ENCODE results near the gene DGUOK.

The DGUOK gene

GRCh38 chr2:73983322-73984202 is 56.9 kb downstream of the DGUOK start:
- DNase-seq: peak; percentile 64

GRCh38 chr2:73984203-73984921 is 57.7 kb downstream of the DGUOK start, which contains the start of gene TET3:
Gene TET3 (plus strand): TSS chr2:73984910. CDS start chr2:73986404, 1,494 bp downstream.
- DNase-seq: no peak

- no peak for DNase-seq
Measured at GRCh38 chr2:73984922-73985307, 58.2 kb downstream of the DGUOK start.

GRCh38 chr2:73985308-73986084 is 58.8 kb downstream of the DGUOK start:
- no peak for DNase-seq

GRCh38 chr2:73986085-73986681 is 59.5 kb downstream of the DGUOK start:
- no peak for DNase-seq

GRCh38 chr2:73987109-73987947 is 60.6 kb downstream of the DGUOK start:
- DNase-seq: no peak

GRCh38 chr2:73987948-73988700 is 61.4 kb downstream of the DGUOK start:
- no peak for DNase-seq

GRCh38 chr2:73989972-73990371 is 63.3 kb downstream of the DGUOK start:
- no peak for DNase-seq

GRCh38 chr2:73990531-73990930 is 63.9 kb downstream of the DGUOK start:
- DNase-seq: no peak

- no peak for DNase-seq
Measured at GRCh38 chr2:73992036-73992435, 65.4 kb downstream of the DGUOK start.

GRCh38 chr2:73993376-73993775 is 66.7 kb downstream of the DGUOK start:
- no peak for DNase-seq

GRCh38 chr2:73993778-73994177 is 67.1 kb downstream of the DGUOK start:
- DNase-seq: no peak

GRCh38 chr2:73994178-73994831 is 67.6 kb downstream of the DGUOK start:
- DNase-seq: no peak

- DNase-seq: no peak
Measured at GRCh38 chr2:73995810-73996209, 69.1 kb downstream of the DGUOK start.

- DNase-seq: no peak
Measured at GRCh38 chr2:73997813-73998212, 71.1 kb downstream of the DGUOK start.

- DNase-seq: no peak
Measured at GRCh38 chr2:73998451-73998850, 71.8 kb downstream of the DGUOK start.

- DNase-seq: no peak
Measured at GRCh38 chr2:73998933-73999332, 72.3 kb downstream of the DGUOK start.

- no peak for DNase-seq
Measured at GRCh38 chr2:73999881-74000597, 73.4 kb downstream of the DGUOK start.

GRCh38 chr2:74000666-74001065 is 74.0 kb downstream of the DGUOK start:
- DNase-seq: no peak

- no peak for DNase-seq
Measured at GRCh38 chr2:74001121-74001520, 74.4 kb downstream of the DGUOK start.

Data from NCI-H1105 (cell line).